Gastroesophageal sphincter (tissue), 4 donors: ENCODE data around the gene RNF43. TPM values are rescaled to one million over a fixed set of nuclear protein-coding genes. Genes with fewer than 3 reads are reported as not detected.
"Not testable (repeated sequence)": the region's sequence is repeated elsewhere in the genome, so short reads cannot be mapped to it uniquely, and the experiment has no call there.

Experiments
- ATAC-seq: fragments of 150-250 bp; one replicate; pipeline ENCODE4 v1.9.1; 2016; ENCODE audit warnings: mild to moderate bottlenecking, moderate library complexity
- H3K27ac ChIP-seq, 4 donors: fragments of 200-600 bp; sonication (generic) in 3 of 4; 1 replicate in 3 of 4; 2 replicates in 1 of 4; pipeline ENCODE4 v1.5.1; 2016 to 2019
- H3K27me3 ChIP-seq: fragments of 200-600 bp; sonication (generic); one replicate; pipeline ENCODE4 v1.5.1; 2019
- H3K36me3 ChIP-seq, 2 donors: fragments of 200-600 bp; sonication (generic); one replicate each; pipeline ENCODE4 v1.5.1; 2019; ENCODE audit warnings: control low read depth in 1 of 2
- H3K4me1 ChIP-seq, 3 donors: fragments of 200-600 bp; sonication (generic); 1 replicate in 2 of 3; 2 replicates in 1 of 3; pipeline ENCODE4 v1.5.1; 2016 to 2019; ENCODE audit warnings: control low read depth in 2 of 3
- H3K4me3 ChIP-seq, 2 donors: fragments of 200-600 bp; sonication (generic); one replicate each; pipeline ENCODE4 v1.5.1; 2019; ENCODE audit warnings: mild to moderate bottlenecking in 1 of 2, moderate library complexity in 1 of 2
- H3K9me3 ChIP-seq, 3 donors: fragments of 200-600 bp; sonication (generic); one replicate each; pipeline ENCODE4 v1.5.1; 2017 to 2019; ENCODE audit warnings: control low read depth in 2 of 3
- EP300 ChIP-seq: sonication (generic); formaldehyde crosslinking; IDR thresholded peaks from one replicate; pipeline ENCODE4 v1.6.1; 2017; ENCODE audit warnings: antibody characterized with exemption, mild to moderate bottlenecking
- POLR2A ChIP-seq, 2 donors: fragments of 450-650 bp; IDR thresholded peaks; one replicate each; pipeline ENCODE4 v1.6.1; 2017; ENCODE audit warnings: antibody characterized with exemption in 2 of 2, mild to moderate bottlenecking in 2 of 2, moderate library complexity in 1 of 2
- POLR2AphosphoS5 ChIP-seq: sonication (generic); formaldehyde crosslinking; IDR thresholded peaks from one replicate; pipeline ENCODE4 v1.6.1; 2017; ENCODE audit warnings: antibody characterized with exemption
- WGBS, 2 donors: methylation state at CpG; one replicate each; pipeline ENCODE4 v1.1.5; 2018; ENCODE audit warnings: low coverage in 1 of 2; 5-methylcytosine and 5-hydroxymethylcytosine counted together
- total RNA-seq, 4 donors: library from RNA; depleted of rRNA; stranded (reverse); fragments of >200 nt; gene quantifications; one replicate each; pipeline ENCODE4 v1.1.0, GENCODE V29; 2016
- TF ChIP-seq, protein P1 (sequence below), 4 experiments: fragments of 200-600 bp in 2 of 4; fragments of 450-650 bp in 2 of 4; sonication (generic) in 1 of 4; IDR thresholded peaks; one replicate each; pipeline ENCODE4 v1.5.1; 2017 to 2019; ENCODE audit warnings: antibody characterized with exemption in 4 of 4, mild to moderate bottlenecking in 2 of 4, moderate library complexity in 2 of 4

RNF43 gene
- total RNA-seq, 4 donors from 2014 or later = 0.16 to 0.79 TPM; not detected in 2

DNA sequence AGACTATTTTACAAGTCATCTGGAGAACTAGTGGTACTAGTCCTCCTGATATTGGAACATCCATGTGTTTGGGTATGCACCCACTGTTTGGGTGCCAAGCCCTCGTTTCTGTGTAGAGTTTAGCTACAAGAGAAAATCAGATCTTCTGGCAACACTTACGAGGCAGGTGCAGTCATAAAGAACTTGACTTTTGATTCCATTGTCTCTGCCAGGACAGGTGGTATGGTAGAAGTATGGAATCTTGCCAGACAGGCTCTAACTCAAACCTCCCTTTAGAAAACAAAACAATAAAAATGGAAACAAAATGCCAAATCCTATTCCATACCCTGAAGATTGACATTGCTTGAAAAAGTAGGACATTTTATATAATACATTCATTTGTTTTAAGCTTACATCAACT, 16.0 kb downstream of the RNF43 start:
- ATAC-seq = no peak
- Histone ChIP-seq H3K9me3 (no peaks in the 10 kb centered on the region), H3K27me3 (no peaks in the 10 kb centered on the region), H3K27ac (no peak overlapping the region), H3K4me1 (no peaks in the 10 kb centered on the region), H3K4me3 (no peak overlapping the region), H3K36me3 (no peaks in the 10 kb centered on the region)
- TF ChIP-seq POLR2A (IDR thresholded peaks at IDR 0.05) (no peak), EP300 (no peak), POLR2AphosphoS5 (no peak)
- TF ChIP-seq, protein P1, sequence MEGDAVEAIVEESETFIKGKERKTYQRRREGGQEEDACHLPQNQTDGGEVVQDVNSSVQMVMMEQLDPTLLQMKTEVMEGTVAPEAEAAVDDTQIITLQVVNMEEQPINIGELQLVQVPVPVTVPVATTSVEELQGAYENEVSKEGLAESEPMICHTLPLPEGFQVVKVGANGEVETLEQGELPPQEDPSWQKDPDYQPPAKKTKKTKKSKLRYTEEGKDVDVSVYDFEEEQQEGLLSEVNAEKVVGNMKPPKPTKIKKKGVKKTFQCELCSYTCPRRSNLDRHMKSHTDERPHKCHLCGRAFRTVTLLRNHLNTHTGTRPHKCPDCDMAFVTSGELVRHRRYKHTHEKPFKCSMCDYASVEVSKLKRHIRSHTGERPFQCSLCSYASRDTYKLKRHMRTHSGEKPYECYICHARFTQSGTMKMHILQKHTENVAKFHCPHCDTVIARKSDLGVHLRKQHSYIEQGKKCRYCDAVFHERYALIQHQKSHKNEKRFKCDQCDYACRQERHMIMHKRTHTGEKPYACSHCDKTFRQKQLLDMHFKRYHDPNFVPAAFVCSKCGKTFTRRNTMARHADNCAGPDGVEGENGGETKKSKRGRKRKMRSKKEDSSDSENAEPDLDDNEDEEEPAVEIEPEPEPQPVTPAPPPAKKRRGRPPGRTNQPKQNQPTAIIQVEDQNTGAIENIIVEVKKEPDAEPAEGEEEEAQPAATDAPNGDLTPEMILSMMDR (IDR thresholded peaks at IDR 0.05) = no peak
- 75 to 93% methylated on average over 2 of the region's 2 CpGs for WGBS, 2 donors

DNA sequence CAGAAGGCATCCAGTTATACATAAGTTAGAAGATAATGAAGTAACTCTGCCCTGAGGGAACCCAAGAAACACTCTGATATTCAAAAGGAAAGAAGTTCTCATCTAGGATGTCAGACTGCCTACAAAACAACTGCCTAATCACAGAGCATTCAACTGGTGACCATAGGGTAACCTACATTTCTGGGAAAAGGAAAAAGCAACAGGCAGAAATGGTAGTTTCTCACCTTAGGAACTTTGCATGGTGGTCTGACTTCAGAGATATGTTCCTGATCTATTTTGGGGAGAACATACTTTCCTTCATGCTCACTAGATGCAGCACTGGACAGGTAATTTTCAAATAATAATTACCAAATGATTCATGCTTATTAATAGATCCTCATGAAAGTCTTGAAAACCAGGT, 16.5 kb downstream of the RNF43 start:
- no peak overlapping the region for H3K4me3 ChIP-seq
- TF ChIP-seq POLR2A (IDR thresholded peaks at IDR 0.05) (no peak), EP300 (no peak), POLR2AphosphoS5 (no peak)
- TF ChIP-seq, protein P1 (IDR thresholded peaks at IDR 0.05) = no peak
- no peak for ATAC-seq

DNA sequence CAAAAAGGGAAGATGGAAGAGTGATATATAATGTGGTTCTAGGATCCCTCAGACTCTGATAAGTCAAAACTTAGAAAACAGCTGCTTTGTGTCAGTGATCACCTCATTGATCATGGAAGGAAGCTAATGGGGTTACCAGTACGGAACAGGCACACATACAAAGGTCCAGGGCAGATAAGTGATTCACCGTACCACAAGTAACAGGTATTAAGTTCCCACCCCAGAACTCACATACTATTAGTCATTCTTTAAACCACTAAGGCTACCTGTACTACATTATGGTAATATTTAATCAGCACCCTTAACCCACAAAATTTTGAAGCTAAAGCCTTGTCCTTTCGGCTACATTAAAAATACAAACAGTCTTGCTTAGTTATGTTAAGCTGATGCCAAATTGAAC, 17.4 kb downstream of the RNF43 start:
- WGBS, 2 donors = 50 to 83% methylated on average over 3 of the region's 3 CpGs

More for the DNA sequence above, 16.5 kb downstream of the RNF43 start:
- H3K27me3 ChIP-seq = no peaks in the 10 kb centered on the region
- no peak overlapping the region for H3K27ac ChIP-seq
- no peaks in the 10 kb centered on the region for H3K9me3 ChIP-seq
- H3K4me1 ChIP-seq = no peaks in the 10 kb centered on the region
- H3K36me3 ChIP-seq = no peaks in the 10 kb centered on the region

DNA sequence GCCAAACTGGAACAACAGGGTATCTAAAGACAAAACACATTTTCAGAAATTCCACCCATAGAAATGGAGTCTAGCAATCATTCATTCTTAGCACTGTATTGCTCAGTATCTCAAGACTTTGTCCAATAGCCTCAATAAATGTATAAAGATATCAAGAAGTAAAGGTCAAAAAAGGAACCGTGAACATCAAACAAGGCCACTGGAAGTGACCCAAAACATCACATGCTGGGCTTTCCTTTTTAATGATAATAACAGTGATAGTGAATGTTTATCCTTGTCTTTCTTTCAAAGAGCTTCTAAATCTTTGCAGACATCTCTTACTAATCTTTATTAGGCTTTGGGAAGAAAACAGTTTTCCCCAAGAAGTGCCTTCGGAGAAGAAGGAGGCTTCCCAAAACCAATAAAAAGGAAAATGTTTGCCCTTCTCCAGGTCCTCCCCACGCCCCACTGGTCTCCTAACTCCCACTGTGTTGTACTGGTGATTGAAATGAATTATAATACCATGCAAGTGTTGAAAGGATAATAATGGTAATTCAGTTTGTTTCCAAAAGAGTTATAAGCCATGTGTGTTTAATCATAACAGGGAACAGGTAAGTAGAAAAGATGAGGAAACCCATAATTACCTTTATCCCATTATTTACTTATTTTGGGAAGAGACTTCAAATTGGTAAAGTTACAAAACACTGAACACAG, 18.6 kb downstream of the RNF43 start:
- no peaks in the 10 kb centered on the region for H3K36me3 ChIP-seq
- no peaks in the 10 kb centered on the region for H3K9me3 ChIP-seq
- no peak overlapping the region for H3K27ac ChIP-seq
- ATAC-seq = no peak
- no peak overlapping the region for H3K4me3 ChIP-seq
- no peaks in the 10 kb centered on the region for H3K4me1 ChIP-seq
- no peak for TF ChIP-seq POLR2AphosphoS5
- TF ChIP-seq EP300 = no peak
- no peak for TF ChIP-seq POLR2A (IDR thresholded peaks at IDR 0.05)
- TF ChIP-seq, protein P1 (IDR thresholded peaks at IDR 0.05) = no peak
- peaks cover 10% of the 10 kb centered on the region for H3K27me3 ChIP-seq
- WGBS, 2 donors = 22 to 35% methylated on average over 3 of the region's 3 CpGs

More for the DNA sequence above, 17.4 kb downstream of the RNF43 start:
- Histone ChIP-seq H3K27ac (no peak overlapping the region), H3K36me3 (no peaks in the 10 kb centered on the region), H3K9me3 (no peaks in the 10 kb centered on the region), H3K27me3 (peaks cover under 1% of the 10 kb centered on the region), H3K4me1 (no peaks in the 10 kb centered on the region), H3K4me3 (no peak overlapping the region)
- TF ChIP-seq, protein P1 (IDR thresholded peaks at IDR 0.05) = no peak
- TF ChIP-seq EP300 = no peak
- no peak for TF ChIP-seq POLR2A (IDR thresholded peaks at IDR 0.05)
- TF ChIP-seq POLR2AphosphoS5 = no peak
- no peak for ATAC-seq

DNA sequence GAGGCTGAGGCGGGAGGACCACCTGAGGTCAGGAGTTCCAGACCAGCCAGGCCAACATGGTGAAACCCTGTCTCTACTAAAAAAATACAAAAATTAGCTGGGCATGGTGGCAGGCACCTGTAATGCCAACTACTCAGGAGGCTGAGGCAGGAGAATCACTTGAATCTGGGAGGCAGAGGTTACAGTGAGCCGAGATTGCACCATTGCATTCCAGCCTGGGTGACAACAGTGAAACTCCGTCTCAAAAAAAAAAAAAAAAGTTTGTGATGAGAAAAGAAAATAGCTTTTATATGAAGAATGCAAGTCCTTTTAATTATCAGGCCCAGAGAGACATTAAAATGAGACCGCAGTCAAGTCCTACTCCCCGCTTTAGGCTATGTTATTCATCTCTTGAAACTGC, 19.9 kb downstream of the RNF43 start:
- not testable (repeated sequence) for H3K9me3 ChIP-seq, H3K36me3 ChIP-seq, H3K27ac ChIP-seq, H3K4me3 ChIP-seq, H3K4me1 ChIP-seq, ATAC-seq
- peaks cover 23% of the 10 kb centered on the region for H3K27me3 ChIP-seq
- WGBS, 2 donors = 77 to 90% methylated on average over 4 of the region's 5 CpGs
